ENCODE results near the gene PIP5K1A.
A peak's percentile ranks its signal among the peaks of the same experiment; 100 is the strongest.

The PIP5K1A gene

DNA sequence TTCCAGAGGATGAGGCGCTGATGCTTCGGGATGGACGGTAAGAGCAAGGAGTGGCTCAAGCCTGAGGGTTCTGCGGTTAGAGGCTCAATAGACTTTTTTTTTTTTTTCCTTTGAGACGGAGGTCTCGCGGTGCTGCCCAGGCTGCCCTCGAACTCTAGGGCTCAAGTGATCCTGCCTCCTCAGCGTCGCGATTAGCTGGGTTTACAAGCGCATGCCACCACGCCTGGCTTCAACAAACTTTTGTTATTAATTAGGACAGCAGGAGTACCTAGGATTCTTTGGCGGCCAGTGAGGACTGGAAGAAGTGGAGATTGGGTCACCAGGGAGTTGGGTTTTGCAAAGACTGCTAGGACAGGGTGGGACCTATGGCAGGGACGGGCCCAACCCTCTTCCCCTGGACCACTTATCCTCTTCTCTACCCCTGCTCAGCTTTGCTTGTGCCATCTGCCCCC, 31.8 kb upstream of the PIP5K1A start:
- ATAC-seq = peak; percentile 57

DNA sequence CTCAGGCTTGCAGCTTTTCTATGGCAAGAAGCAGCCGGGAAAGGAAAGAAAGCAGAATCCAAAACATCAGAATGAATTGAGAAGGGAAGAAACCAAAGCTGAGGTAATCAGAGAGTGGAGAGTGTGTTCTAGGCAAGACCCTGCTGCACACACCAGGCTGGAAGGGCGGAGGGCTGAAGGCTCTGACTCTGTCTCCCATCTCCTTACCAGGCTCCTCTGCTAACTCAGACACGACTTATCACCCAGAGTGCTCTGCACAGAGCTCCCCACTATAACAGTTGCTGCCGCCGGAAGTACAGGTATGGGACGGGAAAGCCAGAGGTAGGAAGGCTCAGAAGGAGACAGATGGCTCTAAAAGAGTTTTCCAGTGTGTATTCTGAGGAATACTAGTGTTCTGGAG, 31.2 kb upstream of the PIP5K1A start:
- no peak for TF ChIP-seq ZNF8 (CRISPR knock-in tag; IDR thresholded peaks at IDR 0.05)
- no peak for TF ChIP-seq ZFP3 (CRISPR knock-in tag; IDR thresholded peaks at IDR 0.05)
- TF ChIP-seq PPARA (CRISPR knock-in tag; IDR thresholded peaks at IDR 0.05; ENCODE audit: borderline replicate concordance) = no peak
- TF ChIP-seq, protein P1, sequence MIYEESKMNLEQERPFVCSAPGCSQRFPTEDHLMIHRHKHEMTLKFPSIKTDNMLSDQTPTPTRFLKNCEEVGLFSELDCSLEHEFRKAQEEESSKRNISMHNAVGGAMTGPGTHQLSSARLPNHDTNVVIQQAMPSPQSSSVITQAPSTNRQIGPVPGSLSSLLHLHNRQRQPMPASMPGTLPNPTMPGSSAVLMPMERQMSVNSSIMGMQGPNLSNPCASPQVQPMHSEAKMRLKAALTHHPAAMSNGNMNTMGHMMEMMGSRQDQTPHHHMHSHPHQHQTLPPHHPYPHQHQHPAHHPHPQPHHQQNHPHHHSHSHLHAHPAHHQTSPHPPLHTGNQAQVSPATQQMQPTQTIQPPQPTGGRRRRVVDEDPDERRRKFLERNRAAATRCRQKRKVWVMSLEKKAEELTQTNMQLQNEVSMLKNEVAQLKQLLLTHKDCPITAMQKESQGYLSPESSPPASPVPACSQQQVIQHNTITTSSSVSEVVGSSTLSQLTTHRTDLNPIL (CRISPR knock-in tag; IDR thresholded peaks at IDR 0.05; ENCODE audit: low read depth) = no peak
- TF ChIP-seq ARNTL (CRISPR knock-in tag; IDR thresholded peaks at IDR 0.05; ENCODE audit: borderline replicate concordance, low read depth) = no peak
- no peak for TF ChIP-seq ISL1 (CRISPR knock-in tag; IDR thresholded peaks at IDR 0.05)
- no peak for TF ChIP-seq RARB (CRISPR knock-in tag; IDR thresholded peaks at IDR 0.05)
- TF ChIP-seq ZNF70 (CRISPR knock-in tag; IDR thresholded peaks at IDR 0.05) = no peak
- no peak for TF ChIP-seq OSR1 (CRISPR knock-in tag; IDR thresholded peaks at IDR 0.05)
- TF ChIP-seq CSDC2 (CRISPR knock-in tag; IDR thresholded peaks at IDR 0.05) = no peak
- TF ChIP-seq, protein P2, sequence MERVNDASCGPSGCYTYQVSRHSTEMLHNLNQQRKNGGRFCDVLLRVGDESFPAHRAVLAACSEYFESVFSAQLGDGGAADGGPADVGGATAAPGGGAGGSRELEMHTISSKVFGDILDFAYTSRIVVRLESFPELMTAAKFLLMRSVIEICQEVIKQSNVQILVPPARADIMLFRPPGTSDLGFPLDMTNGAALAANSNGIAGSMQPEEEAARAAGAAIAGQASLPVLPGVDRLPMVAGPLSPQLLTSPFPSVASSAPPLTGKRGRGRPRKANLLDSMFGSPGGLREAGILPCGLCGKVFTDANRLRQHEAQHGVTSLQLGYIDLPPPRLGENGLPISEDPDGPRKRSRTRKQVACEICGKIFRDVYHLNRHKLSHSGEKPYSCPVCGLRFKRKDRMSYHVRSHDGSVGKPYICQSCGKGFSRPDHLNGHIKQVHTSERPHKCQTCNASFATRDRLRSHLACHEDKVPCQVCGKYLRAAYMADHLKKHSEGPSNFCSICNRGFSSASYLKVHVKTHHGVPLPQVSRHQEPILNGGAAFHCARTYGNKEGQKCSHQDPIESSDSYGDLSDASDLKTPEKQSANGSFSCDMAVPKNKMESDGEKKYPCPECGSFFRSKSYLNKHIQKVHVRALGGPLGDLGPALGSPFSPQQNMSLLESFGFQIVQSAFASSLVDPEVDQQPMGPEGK (CRISPR knock-in tag; IDR thresholded peaks at IDR 0.05; ENCODE audit: borderline replicate concordance) = no peak
- no peak for TF ChIP-seq ZFP30 (CRISPR knock-in tag; IDR thresholded peaks at IDR 0.05)
- TF ChIP-seq, protein P3, sequence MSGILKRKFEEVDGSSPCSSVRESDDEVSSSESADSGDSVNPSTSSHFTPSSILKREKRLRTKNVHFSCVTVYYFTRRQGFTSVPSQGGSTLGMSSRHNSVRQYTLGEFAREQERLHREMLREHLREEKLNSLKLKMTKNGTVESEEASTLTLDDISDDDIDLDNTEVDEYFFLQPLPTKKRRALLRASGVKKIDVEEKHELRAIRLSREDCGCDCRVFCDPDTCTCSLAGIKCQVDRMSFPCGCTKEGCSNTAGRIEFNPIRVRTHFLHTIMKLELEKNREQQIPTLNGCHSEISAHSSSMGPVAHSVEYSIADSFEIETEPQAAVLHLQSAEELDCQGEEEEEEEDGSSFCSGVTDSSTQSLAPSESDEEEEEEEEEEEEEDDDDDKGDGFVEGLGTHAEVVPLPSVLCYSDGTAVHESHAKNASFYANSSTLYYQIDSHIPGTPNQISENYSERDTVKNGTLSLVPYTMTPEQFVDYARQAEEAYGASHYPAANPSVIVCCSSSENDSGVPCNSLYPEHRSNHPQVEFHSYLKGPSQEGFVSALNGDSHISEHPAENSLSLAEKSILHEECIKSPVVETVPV (CRISPR knock-in tag; IDR thresholded peaks at IDR 0.05) = no peak
- no peak for TF ChIP-seq GLIS3 (CRISPR knock-in tag; IDR thresholded peaks at IDR 0.05)
- TF ChIP-seq ZC3H10 (CRISPR knock-in tag; IDR thresholded peaks at IDR 0.05) = no peak
- TF ChIP-seq, protein P4, sequence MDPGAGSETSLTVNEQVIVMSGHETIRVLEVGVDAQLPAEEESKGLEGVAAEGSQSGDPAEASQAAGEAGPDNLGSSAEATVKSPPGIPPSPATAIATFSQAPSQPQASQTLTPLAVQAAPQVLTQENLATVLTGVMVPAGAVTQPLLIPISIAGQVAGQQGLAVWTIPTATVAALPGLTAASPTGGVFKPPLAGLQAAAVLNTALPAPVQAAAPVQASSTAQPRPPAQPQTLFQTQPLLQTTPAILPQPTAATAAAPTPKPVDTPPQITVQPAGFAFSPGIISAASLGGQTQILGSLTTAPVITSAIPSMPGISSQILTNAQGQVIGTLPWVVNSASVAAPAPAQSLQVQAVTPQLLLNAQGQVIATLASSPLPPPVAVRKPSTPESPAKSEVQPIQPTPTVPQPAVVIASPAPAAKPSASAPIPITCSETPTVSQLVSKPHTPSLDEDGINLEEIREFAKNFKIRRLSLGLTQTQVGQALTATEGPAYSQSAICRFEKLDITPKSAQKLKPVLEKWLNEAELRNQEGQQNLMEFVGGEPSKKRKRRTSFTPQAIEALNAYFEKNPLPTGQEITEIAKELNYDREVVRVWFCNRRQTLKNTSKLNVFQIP (CRISPR knock-in tag; IDR thresholded peaks at IDR 0.05; ENCODE audit: borderline replicate concordance, low read depth) = no peak
- ATAC-seq = no peak

More for the DNA sequence above, 31.8 kb upstream of the PIP5K1A start:
- TF ChIP-seq, protein P4 (CRISPR knock-in tag; IDR thresholded peaks at IDR 0.05; ENCODE audit: borderline replicate concordance, low read depth) = no peak
- TF ChIP-seq, protein P1 (CRISPR knock-in tag; IDR thresholded peaks at IDR 0.05; ENCODE audit: low read depth) = no peak
- TF ChIP-seq ZNF8 (CRISPR knock-in tag; IDR thresholded peaks at IDR 0.05) = no peak

DNA sequence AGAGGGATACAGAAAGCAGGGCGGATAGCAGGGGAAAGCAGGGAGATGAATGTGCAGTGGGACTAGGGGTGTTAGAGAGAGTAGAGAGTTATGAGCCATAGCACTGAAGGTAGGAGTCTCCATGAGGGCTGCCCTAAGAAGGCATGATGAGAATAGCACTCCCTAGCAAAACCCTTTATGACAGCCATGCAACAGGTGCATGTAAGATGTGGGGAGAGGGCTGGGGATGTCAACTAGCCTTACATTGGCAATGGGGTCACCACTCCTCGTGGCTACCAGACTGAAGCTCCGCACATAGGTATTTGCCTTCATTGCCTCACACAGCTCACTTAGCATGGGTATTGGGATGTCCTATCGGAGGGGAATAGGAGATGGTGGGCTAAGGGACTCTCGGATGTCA, 27.2 kb upstream of the PIP5K1A start:
- TF ChIP-seq, protein P4 (CRISPR knock-in tag; IDR thresholded peaks at IDR 0.05; ENCODE audit: borderline replicate concordance, low read depth) = no peak
- no peak for TF ChIP-seq ISL1 (CRISPR knock-in tag; IDR thresholded peaks at IDR 0.05)
- TF ChIP-seq, protein P5, sequence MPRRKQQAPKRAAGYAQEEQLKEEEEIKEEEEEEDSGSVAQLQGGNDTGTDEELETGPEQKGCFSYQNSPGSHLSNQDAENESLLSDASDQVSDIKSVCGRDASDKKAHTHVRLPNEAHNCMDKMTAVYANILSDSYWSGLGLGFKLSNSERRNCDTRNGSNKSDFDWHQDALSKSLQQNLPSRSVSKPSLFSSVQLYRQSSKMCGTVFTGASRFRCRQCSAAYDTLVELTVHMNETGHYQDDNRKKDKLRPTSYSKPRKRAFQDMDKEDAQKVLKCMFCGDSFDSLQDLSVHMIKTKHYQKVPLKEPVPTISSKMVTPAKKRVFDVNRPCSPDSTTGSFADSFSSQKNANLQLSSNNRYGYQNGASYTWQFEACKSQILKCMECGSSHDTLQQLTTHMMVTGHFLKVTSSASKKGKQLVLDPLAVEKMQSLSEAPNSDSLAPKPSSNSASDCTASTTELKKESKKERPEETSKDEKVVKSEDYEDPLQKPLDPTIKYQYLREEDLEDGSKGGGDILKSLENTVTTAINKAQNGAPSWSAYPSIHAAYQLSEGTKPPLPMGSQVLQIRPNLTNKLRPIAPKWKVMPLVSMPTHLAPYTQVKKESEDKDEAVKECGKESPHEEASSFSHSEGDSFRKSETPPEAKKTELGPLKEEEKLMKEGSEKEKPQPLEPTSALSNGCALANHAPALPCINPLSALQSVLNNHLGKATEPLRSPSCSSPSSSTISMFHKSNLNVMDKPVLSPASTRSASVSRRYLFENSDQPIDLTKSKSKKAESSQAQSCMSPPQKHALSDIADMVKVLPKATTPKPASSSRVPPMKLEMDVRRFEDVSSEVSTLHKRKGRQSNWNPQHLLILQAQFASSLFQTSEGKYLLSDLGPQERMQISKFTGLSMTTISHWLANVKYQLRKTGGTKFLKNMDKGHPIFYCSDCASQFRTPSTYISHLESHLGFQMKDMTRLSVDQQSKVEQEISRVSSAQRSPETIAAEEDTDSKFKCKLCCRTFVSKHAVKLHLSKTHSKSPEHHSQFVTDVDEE (CRISPR knock-in tag; IDR thresholded peaks at IDR 0.05) = no peak
- no peak for TF ChIP-seq ZNF8 (CRISPR knock-in tag; IDR thresholded peaks at IDR 0.05)
- TF ChIP-seq PPARA (CRISPR knock-in tag; IDR thresholded peaks at IDR 0.05; ENCODE audit: borderline replicate concordance) = no peak
- TF ChIP-seq RARB (CRISPR knock-in tag; IDR thresholded peaks at IDR 0.05) = no peak
- no peak for TF ChIP-seq OSR1 (CRISPR knock-in tag; IDR thresholded peaks at IDR 0.05)
- no peak for TF ChIP-seq BACH2 (CRISPR knock-in tag; IDR thresholded peaks at IDR 0.05; ENCODE audit: borderline replicate concordance)
- TF ChIP-seq ZNF565 (CRISPR knock-in tag; conservative IDR thresholded peaks at IDR 0.05; ENCODE audit: low read depth) = no peak
- TF ChIP-seq, protein P2 (CRISPR knock-in tag; IDR thresholded peaks at IDR 0.05; ENCODE audit: borderline replicate concordance) = no peak
- no peak for TF ChIP-seq CSDC2 (CRISPR knock-in tag; IDR thresholded peaks at IDR 0.05)
- no peak for TF ChIP-seq ZC3H10 (CRISPR knock-in tag; IDR thresholded peaks at IDR 0.05)
- TF ChIP-seq ARNTL (CRISPR knock-in tag; IDR thresholded peaks at IDR 0.05; ENCODE audit: borderline replicate concordance, low read depth) = no peak
- TF ChIP-seq GLIS3 (CRISPR knock-in tag; IDR thresholded peaks at IDR 0.05) = no peak
- no peak for ATAC-seq
